Psoas muscle (tissue), 8 donors: Measurements from ENCODE around the gene HPCAL1. TPM values are rescaled to one million over a fixed set of nuclear protein-coding genes. Genes with fewer than 3 reads are reported as not detected.
A peak's percentile ranks its signal among the peaks of the same experiment; 100 is the strongest.

Source experiments
- ATAC-seq, 4 donors: fragments of 200-7000 bp; cut with Tn5 transposase; one replicate each; pipeline ENCODE4 v1.9.1; 2020; ENCODE audit warnings: moderate library complexity in 3 of 4, mild to moderate bottlenecking in 2 of 4
- DNase-seq, 2 donors: peaks; one replicate each; pipeline ENCODE4 v3.0.0-alpha.2; 2020
- H3K27ac ChIP-seq: fragments of 200-600 bp; one replicate; pipeline ENCODE4 v1.8.0; 2022
- H3K27me3 ChIP-seq, 3 donors: fragments of 200-600 bp in 1 of 3; one replicate each; pipeline versions ENCODE4 v1.6.1 to v1.8.0; 2013 to 2022; ENCODE audit warnings: low read length in 2 of 3, mild to moderate bottlenecking in 2 of 3, moderate library complexity in 1 of 3; ENCODE audit not compliant: insufficient read depth in 3 of 3
- H3K36me3 ChIP-seq, 2 donors: fragments of 200-600 bp in 1 of 2; one replicate each; pipeline versions ENCODE4 v1.6.1 to v1.8.0; 2013 to 2022; ENCODE audit warnings: low read depth in 1 of 2, mild to moderate bottlenecking in 1 of 2, moderate library complexity in 1 of 2; ENCODE audit not compliant: insufficient read depth in 1 of 2
- H3K4me1 ChIP-seq: fragments of 200-600 bp; one replicate; pipeline ENCODE4 v1.8.0; 2022
- H3K4me3 ChIP-seq: fragments of 200-600 bp; one replicate; pipeline ENCODE4 v1.8.0; 2022; ENCODE audit warnings: mild to moderate bottlenecking
- H3K9me3 ChIP-seq: fragments of 200-600 bp; one replicate; pipeline ENCODE4 v1.8.0; 2022
- WGBS, 3 donors: extraction: QIAGEN DNeasy Blood & Tissue Kit; methylation state at CpG; one replicate each; pipeline versions ENCODE4 v1.1.6 to v1.1.7; 2013; 5-methylcytosine and 5-hydroxymethylcytosine counted together
- intact Hi-C, 2 donors: fragments of 100-400 bp; cut with DNase I; formaldehyde crosslinking; loops; one replicate each; pipeline versions ENCODE4 v1.11.0 to v1.14.2; 2022
- polyA plus RNA-seq, 3 donors: library from polyadenylated mRNA; stranded (reverse); fragments of 200-250 nt; gene quantifications; one replicate each; pipeline ENCODE4 v1.2.3, GENCODE V29; 2013
- total RNA-seq, 4 donors: library from RNA; stranded (reverse); fragmentation: NEBNext Ultra II Directional in 2 of 4; extraction: Animal tissue kit (Norgen Biotek cat#: 25700) in 2 of 4; gene quantifications; one replicate each; pipeline versions ENCODE4 v1.2.1 to v1.2.4, GENCODE V29; 2021 to 2023
- TF ChIP-seq, protein P1 (sequence below): fragments of 200-600 bp; IDR thresholded peaks from one replicate; pipeline ENCODE4 v1.8.0; 2022; ENCODE audit warnings: antibody characterized with exemption
- donor health status: healthy with polysubstance abuse.
- donor health status: DM: no; HTN: no; CAD: no; lungs with moderate emphysema.
- donor health status: Bipolar disorder and iron deficiency.
- donor health status: healthy.
- donor health status: DM: yes; HTN: yes; CAD: no.
- donor health status: DM: no; HTN: no; CAD: no.
- donor health status: DM: no; HTN: no; CAD: no.
- donor health status: DM: yes; HTN: yes; CAD: no.

HPCAL1 gene
- total and polyA plus RNA-seq, 7 donors, result 16.1 to 182 (median 33.4) TPM

DNA sequence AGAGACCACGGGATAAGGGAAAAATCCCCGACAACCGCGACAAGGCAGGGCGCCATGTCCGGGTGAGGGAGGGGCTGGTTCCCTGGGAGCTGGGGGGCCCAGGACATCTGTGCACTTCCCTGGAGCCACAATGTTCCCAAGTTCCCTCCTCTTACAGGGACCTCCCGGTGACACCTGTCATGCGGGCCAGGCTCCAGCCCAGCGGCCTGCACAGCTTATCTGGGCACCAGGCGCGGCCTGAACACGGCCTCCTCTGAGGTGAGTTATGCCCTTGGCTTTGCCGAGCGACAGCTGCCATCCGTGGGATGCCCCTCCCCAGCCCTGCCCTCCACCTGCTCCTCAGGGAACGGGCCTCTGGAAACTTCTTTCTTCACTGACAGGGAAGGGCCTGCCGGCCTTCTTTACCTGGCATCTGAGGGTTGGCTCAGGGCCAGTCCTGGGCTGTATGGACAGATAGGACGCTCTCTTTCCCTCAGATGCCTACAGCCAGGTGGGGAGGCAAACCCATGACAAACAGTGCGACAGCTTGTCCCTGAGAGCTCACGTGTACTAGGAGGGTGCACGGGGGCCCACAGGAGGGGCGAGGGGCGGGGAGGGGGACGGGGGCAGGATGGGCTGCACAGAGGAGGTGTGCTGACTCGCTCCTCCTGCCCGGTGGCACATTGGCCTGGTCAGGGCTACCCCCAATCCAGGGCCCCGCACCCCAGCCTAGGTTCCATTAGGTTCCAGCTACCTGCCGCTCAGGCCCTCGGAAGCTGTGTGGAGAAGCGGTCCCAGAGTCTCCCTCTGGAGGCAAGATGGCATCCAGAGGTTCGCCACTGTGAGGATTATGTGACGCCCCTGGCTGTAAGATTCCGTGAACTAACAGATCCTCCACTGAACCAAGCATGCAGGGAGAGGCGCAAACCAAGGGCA, 34.9 kb upstream of the HPCAL1 start:
- DNase-seq (peak; percentile 46 to 78), ATAC-seq (peak; percentile 92 to 99 (median 94))
- WGBS, 3 donors, result 51 to 66% (median 56%) methylated on average over 34 of the region's 34 CpGs
- no peaks in the 10 kb centered on the region for H3K36me3 ChIP-seq
- H3K4me1 ChIP-seq, result no peaks in the 10 kb centered on the region
- intact Hi-C loops, result no loop called here
- no peak overlapping the region for H3K4me3 ChIP-seq
- H3K9me3 ChIP-seq, result no peaks in the 10 kb centered on the region
- TF ChIP-seq, protein P1, sequence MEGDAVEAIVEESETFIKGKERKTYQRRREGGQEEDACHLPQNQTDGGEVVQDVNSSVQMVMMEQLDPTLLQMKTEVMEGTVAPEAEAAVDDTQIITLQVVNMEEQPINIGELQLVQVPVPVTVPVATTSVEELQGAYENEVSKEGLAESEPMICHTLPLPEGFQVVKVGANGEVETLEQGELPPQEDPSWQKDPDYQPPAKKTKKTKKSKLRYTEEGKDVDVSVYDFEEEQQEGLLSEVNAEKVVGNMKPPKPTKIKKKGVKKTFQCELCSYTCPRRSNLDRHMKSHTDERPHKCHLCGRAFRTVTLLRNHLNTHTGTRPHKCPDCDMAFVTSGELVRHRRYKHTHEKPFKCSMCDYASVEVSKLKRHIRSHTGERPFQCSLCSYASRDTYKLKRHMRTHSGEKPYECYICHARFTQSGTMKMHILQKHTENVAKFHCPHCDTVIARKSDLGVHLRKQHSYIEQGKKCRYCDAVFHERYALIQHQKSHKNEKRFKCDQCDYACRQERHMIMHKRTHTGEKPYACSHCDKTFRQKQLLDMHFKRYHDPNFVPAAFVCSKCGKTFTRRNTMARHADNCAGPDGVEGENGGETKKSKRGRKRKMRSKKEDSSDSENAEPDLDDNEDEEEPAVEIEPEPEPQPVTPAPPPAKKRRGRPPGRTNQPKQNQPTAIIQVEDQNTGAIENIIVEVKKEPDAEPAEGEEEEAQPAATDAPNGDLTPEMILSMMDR, result no peak
- H3K27ac ChIP-seq, result no peak overlapping the region
- no peaks in the 10 kb centered on the region for H3K27me3 ChIP-seq

DNA sequence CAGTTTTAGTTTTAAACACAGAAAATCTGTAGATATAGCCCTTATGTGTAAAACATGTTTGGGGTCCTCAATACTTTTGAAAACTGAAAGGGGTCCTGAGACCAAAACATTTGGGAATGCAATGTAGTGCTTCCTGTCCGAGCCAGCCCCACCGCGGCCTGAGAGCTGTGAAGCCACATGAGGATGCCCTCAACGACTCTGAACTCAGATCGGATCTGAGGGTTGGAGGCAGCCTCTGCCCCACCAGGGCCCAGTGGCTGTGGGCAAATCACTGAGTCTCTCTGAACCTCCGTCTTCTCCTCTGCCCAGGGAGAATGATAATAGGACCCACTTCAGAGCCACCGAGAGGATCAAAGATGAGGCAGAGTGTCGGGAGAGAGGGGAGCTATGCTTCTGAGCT, 33.4 kb upstream of the HPCAL1 start:
- H3K27ac ChIP-seq, result no peak overlapping the region
- TF ChIP-seq, protein P1, result no peak
- no peaks in the 10 kb centered on the region for H3K9me3 ChIP-seq
- peak in 1 of 2 donors; percentile 27 for DNase-seq
- no peaks in the 10 kb centered on the region for H3K4me1 ChIP-seq
- 76 to 91% (median 88%) methylated on average over 8 of the region's 8 CpGs for WGBS, 3 donors
- intact Hi-C loops, result no loop called here
- no peaks in the 10 kb centered on the region for H3K27me3 ChIP-seq
- no peak for ATAC-seq
- H3K4me3 ChIP-seq, result no peak overlapping the region
- no peaks in the 10 kb centered on the region for H3K36me3 ChIP-seq

DNA sequence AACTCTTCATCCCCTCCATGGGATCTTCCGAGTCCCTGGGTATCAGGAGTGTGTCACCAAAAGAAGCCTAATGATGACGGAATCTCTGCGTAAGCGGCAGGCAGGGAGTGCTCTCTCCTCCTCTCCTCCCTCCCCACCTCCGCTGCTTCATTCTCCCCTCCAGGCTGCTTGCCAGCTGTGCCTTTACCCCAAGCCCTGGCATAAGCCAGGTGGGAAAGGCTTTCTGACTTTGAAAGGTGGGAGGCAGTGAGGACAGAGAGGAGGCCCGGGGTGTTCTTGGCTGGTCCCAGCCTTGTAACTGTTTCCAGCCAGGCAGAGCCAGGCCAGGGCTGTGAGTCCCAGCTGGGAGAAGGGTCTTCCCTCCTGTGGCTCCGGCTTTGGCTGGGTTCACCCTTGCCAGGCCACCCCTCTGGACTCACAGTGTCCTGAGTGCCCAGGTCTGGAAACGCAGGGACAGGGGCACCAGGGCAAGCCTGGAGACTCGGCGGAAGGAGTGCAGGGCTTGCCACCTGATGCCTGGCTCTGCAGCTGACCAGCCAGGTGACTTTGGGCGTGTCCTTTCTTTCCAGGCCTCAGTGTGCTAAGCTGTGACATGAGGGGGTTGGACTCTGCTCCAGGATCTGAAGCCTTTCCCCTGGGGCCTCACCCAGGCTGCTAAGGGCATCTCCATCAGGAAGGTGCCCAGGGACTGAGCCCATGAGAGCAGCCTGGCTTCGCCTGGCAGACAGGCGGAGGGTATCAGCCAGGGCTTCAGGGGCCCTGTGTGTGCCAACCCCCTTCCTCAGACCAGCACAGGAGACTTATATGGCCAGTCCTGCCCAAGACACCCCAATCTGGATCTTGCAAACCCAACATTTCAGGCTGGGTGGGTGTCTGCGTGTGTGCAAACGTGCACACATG, 32.7 kb upstream of the HPCAL1 start:
- WGBS, 3 donors, result 93 to 95% (median 93%) methylated on average over 15 of the region's 15 CpGs
- Histone ChIP-seq H3K27ac (no peak overlapping the region), H3K4me1 (no peaks in the 10 kb centered on the region), H3K36me3 (no peaks in the 10 kb centered on the region), H3K9me3 (no peaks in the 10 kb centered on the region), H3K27me3 (no peaks in the 10 kb centered on the region), H3K4me3 (no peak overlapping the region)
- ATAC-seq, result no peak
- TF ChIP-seq, protein P1, result no peak
- DNase-seq, result no peak
- intact Hi-C loops, result no loop called here

DNA sequence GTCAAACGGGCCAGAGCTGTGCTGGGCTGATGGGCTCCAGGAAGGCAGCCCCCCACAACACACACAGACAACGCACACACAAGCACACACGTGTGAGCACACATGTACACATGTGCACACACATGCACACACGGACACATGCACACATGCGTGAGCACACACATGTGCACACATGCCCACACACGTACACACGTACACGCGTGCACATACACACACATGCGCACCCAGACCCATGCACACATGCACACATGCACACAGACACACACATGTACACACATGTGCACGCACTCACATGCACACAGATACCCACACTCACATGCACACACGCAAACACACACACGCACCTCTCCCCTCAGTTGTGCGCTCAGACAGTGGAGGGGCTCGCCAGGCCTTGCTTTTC, 31.2 kb upstream of the HPCAL1 start:
- Histone ChIP-seq H3K27me3 (no peaks in the 10 kb centered on the region), H3K36me3 (no peaks in the 10 kb centered on the region), H3K9me3 (no peaks in the 10 kb centered on the region), H3K4me3 (no peak overlapping the region), H3K27ac (no peak overlapping the region), H3K4me1 (no peaks in the 10 kb centered on the region)
- 83 to 92% (median 84%) methylated on average over 15 of the region's 15 CpGs for WGBS, 3 donors
- DNase-seq (no peak), ATAC-seq (no peak)
- TF ChIP-seq, protein P1, result no peak
- intact Hi-C loops, result no loop called here
